GM12864 (cell line): ENCODE measurements around the gene CPXM1.
"Not testable (repeated sequence)": the region's sequence is repeated elsewhere in the genome, so short reads cannot be mapped to it uniquely, and the experiment has no call there.

Experiments used
- DNase-seq: peaks from one replicate; pipeline ENCODE4 v3.0.0-alpha.2; 2011; ENCODE audit warnings: low read depth
- H3K4me3 ChIP-seq: 2 replicates; pipeline ENCODE4 v1.5.1; 2011; ENCODE audit warnings: mild to moderate bottlenecking, low read depth, low read length, control low read depth
- TF ChIP-seq, protein P1 (sequence below): IDR thresholded peaks from 2 replicates; pipeline ENCODE4 v1.5.1; 2011; ENCODE audit warnings: low read depth, mild to moderate bottlenecking, moderate library complexity, low read length, control low read depth, inconsistent platforms; ENCODE audit errors: missing control alignments

CPXM1 gene

DNA sequence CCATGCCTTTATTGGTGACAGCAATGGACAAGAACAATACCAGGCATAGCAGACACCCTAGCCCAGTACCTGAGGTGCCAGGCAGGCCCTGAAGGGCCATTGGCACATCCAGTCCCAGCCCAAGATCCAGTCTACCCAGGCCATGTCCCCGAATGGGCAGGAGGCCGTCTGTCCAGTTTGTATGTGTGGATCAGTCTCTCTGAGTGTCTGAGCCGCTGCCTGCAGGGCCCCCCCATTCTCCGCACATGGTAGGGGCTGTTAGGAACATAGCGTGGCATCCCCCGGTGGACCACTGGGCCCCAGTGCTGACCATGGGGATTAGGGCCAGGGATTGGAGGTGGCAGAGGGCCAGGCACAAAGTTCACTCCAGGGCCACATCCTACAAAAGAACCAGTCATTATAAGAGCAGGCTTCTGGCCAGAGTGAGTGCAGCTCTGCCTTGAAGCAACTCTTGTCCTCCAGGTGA lies 34.9 kb upstream of the CPXM1 start:
- H3K4me3 ChIP-seq: no peak overlapping the region
- no peak for DNase-seq
- TF ChIP-seq, protein P1, sequence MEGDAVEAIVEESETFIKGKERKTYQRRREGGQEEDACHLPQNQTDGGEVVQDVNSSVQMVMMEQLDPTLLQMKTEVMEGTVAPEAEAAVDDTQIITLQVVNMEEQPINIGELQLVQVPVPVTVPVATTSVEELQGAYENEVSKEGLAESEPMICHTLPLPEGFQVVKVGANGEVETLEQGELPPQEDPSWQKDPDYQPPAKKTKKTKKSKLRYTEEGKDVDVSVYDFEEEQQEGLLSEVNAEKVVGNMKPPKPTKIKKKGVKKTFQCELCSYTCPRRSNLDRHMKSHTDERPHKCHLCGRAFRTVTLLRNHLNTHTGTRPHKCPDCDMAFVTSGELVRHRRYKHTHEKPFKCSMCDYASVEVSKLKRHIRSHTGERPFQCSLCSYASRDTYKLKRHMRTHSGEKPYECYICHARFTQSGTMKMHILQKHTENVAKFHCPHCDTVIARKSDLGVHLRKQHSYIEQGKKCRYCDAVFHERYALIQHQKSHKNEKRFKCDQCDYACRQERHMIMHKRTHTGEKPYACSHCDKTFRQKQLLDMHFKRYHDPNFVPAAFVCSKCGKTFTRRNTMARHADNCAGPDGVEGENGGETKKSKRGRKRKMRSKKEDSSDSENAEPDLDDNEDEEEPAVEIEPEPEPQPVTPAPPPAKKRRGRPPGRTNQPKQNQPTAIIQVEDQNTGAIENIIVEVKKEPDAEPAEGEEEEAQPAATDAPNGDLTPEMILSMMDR: no peak

DNA sequence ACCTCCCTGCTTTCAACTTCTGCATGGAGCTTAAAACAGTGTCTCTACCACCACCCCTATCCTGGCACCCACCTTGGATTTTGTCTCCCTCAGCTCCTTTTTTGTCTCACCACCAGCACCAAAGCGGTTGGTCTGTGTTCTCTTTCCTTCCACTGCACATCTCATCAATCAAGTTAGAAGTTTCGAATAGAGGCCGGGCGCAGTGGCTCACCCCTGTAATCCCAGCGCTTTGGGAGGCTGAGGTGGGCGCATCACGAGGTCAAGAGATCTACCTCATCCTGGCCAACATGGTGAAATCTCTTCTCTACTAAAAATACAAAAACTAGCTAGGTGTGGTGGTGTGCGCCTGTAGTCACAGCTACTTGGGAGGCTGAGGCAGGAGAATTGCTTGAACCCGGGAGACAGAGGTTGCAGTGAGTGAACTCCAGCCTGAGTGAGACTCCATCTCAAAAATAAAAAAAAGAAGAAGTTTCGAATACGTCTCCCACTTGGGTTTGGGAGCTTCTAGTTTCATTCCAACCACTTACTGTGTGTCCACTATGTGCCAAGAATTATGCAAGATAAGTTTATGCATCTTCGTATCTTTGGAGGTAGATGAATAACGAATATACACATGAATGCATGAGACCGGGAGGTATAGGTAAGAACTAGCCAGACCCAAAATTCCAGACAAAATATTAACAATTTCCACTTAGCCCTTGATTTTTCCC lies 34.1 kb upstream of the CPXM1 start:
- TF ChIP-seq, protein P1: no peak
- no peak for DNase-seq

DNA sequence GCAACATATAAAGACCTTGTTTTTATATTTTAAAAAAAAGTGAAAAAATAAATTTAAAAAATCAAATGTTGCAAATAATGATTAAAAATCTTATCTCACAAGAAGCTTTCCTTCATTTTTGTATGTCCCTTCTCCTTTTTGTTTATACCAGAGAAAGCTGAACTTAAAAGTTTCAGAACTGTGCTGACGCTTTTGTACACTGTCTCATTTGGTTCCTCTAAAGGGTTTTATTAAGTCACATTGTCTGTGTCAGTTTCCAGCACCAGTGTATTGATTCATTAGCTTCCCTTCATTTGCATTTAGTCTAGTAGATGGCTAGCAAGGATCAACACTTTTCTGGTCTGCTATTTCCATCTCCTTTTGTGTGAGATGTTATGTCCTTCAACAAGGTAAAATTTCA lies 33.3 kb upstream of the CPXM1 start:
- DNase-seq: no peak
- TF ChIP-seq, protein P1: no peak
- no peak overlapping the region for H3K4me3 ChIP-seq

More for the DNA sequence above, 34.1 kb upstream of the CPXM1 start:
- no peak overlapping the region for H3K4me3 ChIP-seq

DNA sequence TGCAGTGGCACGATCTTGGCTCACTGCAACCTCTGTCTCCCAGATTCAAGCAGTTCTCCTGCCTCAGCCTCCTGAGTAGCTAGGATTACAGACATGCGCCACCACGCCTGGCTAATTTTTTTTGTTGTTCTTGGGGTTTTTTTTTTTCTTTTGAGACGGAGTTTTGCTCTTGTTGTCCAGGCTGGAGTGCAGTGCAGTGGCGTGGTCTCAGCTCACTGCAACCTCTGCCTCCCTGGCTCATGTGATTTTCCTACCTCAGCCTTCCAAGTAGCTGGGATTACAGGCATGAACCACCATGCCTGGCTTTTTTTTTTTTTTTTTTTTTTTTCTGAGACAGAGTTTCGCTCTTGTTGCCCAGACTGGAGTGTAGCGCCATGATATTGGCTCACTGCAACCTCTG lies 30.8 kb upstream of the CPXM1 start:
- not testable (repeated sequence) for DNase-seq

DNA sequence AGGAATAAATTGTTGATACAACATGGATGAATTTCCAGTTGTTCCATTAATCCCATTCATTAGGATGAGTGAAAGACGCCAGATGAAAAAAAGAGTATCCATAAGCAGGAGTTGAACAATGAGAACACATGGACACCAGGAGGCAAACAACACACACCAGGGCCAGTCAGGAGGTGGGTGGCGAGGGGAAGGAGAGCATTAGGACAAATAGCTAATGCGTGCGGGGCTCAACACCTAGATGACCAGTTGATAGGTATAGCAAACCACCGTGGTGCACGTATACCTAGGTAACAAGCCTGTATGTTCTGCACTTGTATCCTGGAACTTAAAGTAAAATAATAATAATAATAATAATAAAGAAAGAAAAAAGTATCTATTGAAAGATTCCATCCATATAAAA lies 28.9 kb upstream of the CPXM1 start:
- no peak overlapping the region for H3K4me3 ChIP-seq
- DNase-seq: no peak
- TF ChIP-seq, protein P1: no peak

More for the DNA sequence above, 30.8 kb upstream of the CPXM1 start:
- H3K4me3 ChIP-seq: not testable (repeated sequence)

DNA sequence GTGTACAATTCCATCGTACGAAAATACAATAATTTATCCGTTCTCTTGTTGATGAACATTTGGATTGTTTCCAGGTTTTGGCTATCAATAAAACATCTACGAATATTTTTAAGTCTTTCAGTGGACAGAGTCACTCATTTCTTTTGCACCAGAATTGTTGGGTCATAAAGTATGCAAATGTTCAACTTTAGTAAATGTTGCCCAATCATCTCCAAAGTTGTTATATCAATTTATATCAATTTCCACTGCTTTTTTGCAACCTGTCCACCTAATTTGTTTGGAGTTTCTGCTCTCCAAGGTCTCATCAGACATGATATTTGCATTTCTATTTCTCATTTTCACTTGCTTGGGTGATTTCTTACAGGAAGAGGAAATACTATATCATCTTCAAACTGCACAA lies 26.2 kb upstream of the CPXM1 start:
- TF ChIP-seq, protein P1: no peak
- no peak overlapping the region for H3K4me3 ChIP-seq
- no peak for DNase-seq

DNA sequence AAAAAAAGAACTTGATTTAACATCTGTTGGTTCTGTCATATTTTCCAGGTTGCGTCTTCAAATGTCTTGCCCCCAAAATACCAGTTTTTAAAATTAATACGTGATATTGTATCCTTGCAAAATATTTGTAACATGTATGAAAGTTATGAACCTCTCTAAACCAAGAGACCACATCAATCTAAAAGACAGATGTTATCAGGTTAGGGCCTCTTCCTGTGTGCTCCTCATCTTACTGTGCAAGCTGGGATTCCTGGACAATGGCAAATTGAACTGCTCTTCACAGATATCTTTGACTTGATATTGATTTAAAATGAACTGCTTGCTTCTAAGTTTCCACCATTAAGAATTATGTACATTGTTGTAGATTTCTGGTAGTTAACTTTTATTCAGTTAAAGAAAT lies 25.3 kb upstream of the CPXM1 start:
- TF ChIP-seq, protein P1: no peak
- no peak overlapping the region for H3K4me3 ChIP-seq
- no peak for DNase-seq

DNA sequence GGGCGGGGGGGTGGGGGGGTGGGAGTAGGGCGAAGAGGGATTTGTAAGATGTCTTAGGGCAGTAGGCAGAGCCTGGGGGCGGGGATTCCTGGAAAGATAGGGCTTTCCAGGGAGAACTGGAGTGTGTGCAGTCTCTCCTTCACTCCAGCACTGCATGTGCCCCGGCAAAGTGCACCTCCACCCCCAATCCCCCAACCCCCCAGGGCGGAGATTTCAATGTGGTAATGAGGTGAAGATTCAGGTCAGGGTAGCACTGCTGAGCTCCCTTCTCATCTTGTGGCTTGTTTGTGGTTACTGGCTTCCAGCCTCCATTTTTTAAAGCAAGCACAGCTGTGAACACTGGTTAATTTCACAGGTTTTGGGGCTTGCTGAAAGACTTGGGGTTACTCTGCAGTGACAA lies 21.6 kb upstream of the CPXM1 start:
- H3K4me3 ChIP-seq: no peak overlapping the region
- no peak for DNase-seq
- TF ChIP-seq, protein P1: no peak
